ENCODE data around the gene CERS1. TPM values are rescaled to one million over a fixed set of nuclear protein-coding genes. Genes with fewer than 3 reads are reported as not detected.

Gene CERS1, protein sequence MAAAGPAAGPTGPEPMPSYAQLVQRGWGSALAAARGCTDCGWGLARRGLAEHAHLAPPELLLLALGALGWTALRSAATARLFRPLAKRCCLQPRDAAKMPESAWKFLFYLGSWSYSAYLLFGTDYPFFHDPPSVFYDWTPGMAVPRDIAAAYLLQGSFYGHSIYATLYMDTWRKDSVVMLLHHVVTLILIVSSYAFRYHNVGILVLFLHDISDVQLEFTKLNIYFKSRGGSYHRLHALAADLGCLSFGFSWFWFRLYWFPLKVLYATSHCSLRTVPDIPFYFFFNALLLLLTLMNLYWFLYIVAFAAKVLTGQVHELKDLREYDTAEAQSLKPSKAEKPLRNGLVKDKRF
- total RNA-seq (2021) (10.0 and 11.4 TPM in 2 replicates), Bru-seq, nascent RNA (percentile 33 among the genes with signal in this experiment), BruChase-seq, experiment 1, labeled RNA remaining after a 2-hour chase (percentile 42 among the genes with signal in this experiment), BruChase-seq, experiment 2, labeled RNA remaining after a 6-hour chase (percentile 60 among the genes with signal in this experiment)
- long read RNA-seq, transcript CERS1-201 (6 exons, 2,094 nt): major isoform, 8 of 18 reads
- long read RNA-seq, transcript CERS1-204 (8 exons, 2,517 nt): minor isoform, 5 of 18 reads
- long read RNA-seq, partial matches to known transcripts: 3 of 18 reads
- long read RNA-seq, other reads (novel, unspliced or antisense): 2 of 18 reads

GRCh38 chr19:18895824-18896341 is at the start of gene CERS1:
CERS1 (minus strand) TSS chr19:18896158; CDS start chr19:18896072, 86 bp downstream.
- intact Hi-C loops (cut with micrococcal nuclease; ENCODE audit: unreplicated experiment): no loop called here

GRCh38 chr19:18945297-18945696 is 49.3 kb upstream of the CERS1 start:
- DNase-seq (ENCODE audit: low spot score): no peak
- no peaks in the 10 kb centered on the region for H3K27me3 ChIP-seq (replicated peaks; ENCODE audit: insufficient read depth, low read depth, low read length, poor library complexity)
- TF ChIP-seq, protein P1, sequence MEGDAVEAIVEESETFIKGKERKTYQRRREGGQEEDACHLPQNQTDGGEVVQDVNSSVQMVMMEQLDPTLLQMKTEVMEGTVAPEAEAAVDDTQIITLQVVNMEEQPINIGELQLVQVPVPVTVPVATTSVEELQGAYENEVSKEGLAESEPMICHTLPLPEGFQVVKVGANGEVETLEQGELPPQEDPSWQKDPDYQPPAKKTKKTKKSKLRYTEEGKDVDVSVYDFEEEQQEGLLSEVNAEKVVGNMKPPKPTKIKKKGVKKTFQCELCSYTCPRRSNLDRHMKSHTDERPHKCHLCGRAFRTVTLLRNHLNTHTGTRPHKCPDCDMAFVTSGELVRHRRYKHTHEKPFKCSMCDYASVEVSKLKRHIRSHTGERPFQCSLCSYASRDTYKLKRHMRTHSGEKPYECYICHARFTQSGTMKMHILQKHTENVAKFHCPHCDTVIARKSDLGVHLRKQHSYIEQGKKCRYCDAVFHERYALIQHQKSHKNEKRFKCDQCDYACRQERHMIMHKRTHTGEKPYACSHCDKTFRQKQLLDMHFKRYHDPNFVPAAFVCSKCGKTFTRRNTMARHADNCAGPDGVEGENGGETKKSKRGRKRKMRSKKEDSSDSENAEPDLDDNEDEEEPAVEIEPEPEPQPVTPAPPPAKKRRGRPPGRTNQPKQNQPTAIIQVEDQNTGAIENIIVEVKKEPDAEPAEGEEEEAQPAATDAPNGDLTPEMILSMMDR (conservative IDR thresholded peaks at IDR 0.05; ENCODE audit: low read depth, low read length): no peak
- no peak for TF ChIP-seq EZH2 (IDR thresholded peaks at IDR 0.05; ENCODE audit: borderline replicate concordance, low read depth, low read length, poor library complexity, severe bottlenecking)
- H3K27ac ChIP-seq (ENCODE audit: low read depth, low read length, poor library complexity, severe bottlenecking): no peak overlapping the region
- H3K9me3 ChIP-seq (ENCODE audit: low read depth, low read length, poor library complexity, severe bottlenecking): no peaks in the 10 kb centered on the region
- CTCF ChIA-PET: no interaction called here
- no TSS peak for BruUV-seq (replicated peaks)
- POLR2A ChIA-PET (ENCODE audit: low non-redundant PET): no interaction called here
- H3K4me3 ChIP-seq (ENCODE audit: low read depth, low read length, poor library complexity, severe bottlenecking): no peak overlapping the region
- intact Hi-C loops (cut with micrococcal nuclease; ENCODE audit: unreplicated experiment): no loop called here
- H3K4me1 ChIP-seq (ENCODE audit: insufficient read depth, low read length, poor library complexity, severe bottlenecking): peaks cover 4% of the 10 kb centered on the region
- H3K36me3 ChIP-seq (ENCODE audit: insufficient read depth, low read length, poor library complexity, severe bottlenecking): no peaks in the 10 kb centered on the region

More at GRCh38 chr19:18895824-18896341, at the start of gene CERS1:
- H3K27ac ChIP-seq (ENCODE audit: low read depth, low read length, poor library complexity, severe bottlenecking): no peak within 1 kb of the TSS
- ChIA-PET POLR2A (ENCODE audit: low non-redundant PET) (no interaction called here), CTCF (interaction anchor here (0.9 kb wide), 1 partner anchor 23 kb away, joined by 3 read pairs; the partner anchor contains the start of genes COPE and DDX49)
- peaks cover 10% of the 10 kb centered on the region for H3K4me1 ChIP-seq (ENCODE audit: insufficient read depth, low read length, poor library complexity, severe bottlenecking)
- no peaks in the 10 kb centered on the region for H3K27me3 ChIP-seq (replicated peaks; ENCODE audit: insufficient read depth, low read depth, low read length, poor library complexity)
- peak; percentile 57 for DNase-seq (ENCODE audit: low spot score)
- TF ChIP-seq EZH2 (IDR thresholded peaks at IDR 0.05; ENCODE audit: borderline replicate concordance, low read depth, low read length, poor library complexity, severe bottlenecking): no peak
- TF ChIP-seq, protein P1 (conservative IDR thresholded peaks at IDR 0.05; ENCODE audit: low read depth, low read length): no peak
- peak within 1 kb of the TSS; percentile 60 for H3K4me3 ChIP-seq (ENCODE audit: low read depth, low read length, poor library complexity, severe bottlenecking)
- H3K9me3 ChIP-seq (ENCODE audit: low read depth, low read length, poor library complexity, severe bottlenecking): no peaks in the 10 kb centered on the region
- BruUV-seq (replicated peaks): no TSS peak
- no peaks in the 10 kb centered on the region for H3K36me3 ChIP-seq (ENCODE audit: insufficient read depth, low read length, poor library complexity, severe bottlenecking)

GRCh38 chr19:18943465-18943864 is 47.5 kb upstream of the CERS1 start:
- no peaks in the 10 kb centered on the region for H3K27me3 ChIP-seq (replicated peaks; ENCODE audit: insufficient read depth, low read depth, low read length, poor library complexity)
- no peak for DNase-seq (ENCODE audit: low spot score)
- no peak overlapping the region for H3K27ac ChIP-seq (ENCODE audit: low read depth, low read length, poor library complexity, severe bottlenecking)
- no peaks in the 10 kb centered on the region for H3K36me3 ChIP-seq (ENCODE audit: insufficient read depth, low read length, poor library complexity, severe bottlenecking)
- POLR2A ChIA-PET (ENCODE audit: low non-redundant PET): no interaction called here
- CTCF ChIA-PET: no interaction called here
- intact Hi-C loops (cut with micrococcal nuclease; ENCODE audit: unreplicated experiment): no loop called here
- BruUV-seq (replicated peaks): no TSS peak
- TF ChIP-seq EZH2 (IDR thresholded peaks at IDR 0.05; ENCODE audit: borderline replicate concordance, low read depth, low read length, poor library complexity, severe bottlenecking): no peak
- TF ChIP-seq, protein P1 (conservative IDR thresholded peaks at IDR 0.05; ENCODE audit: low read depth, low read length): no peak
- no peaks in the 10 kb centered on the region for H3K9me3 ChIP-seq (ENCODE audit: low read depth, low read length, poor library complexity, severe bottlenecking)
- H3K4me3 ChIP-seq (ENCODE audit: low read depth, low read length, poor library complexity, severe bottlenecking): no peak overlapping the region
- peaks cover 12% of the 10 kb centered on the region for H3K4me1 ChIP-seq (ENCODE audit: insufficient read depth, low read length, poor library complexity, severe bottlenecking)
